HEK293T (cell line): ENCODE results near the gene NCOA6.

Experiments
- ELF4 ChIP-seq: fragments of 450-650 bp; IDR thresholded peaks from 2 replicates; pipeline ENCODE4 v1.6.1; 2017; ENCODE audit warnings: antibody characterized with exemption
- FOXA1 ChIP-seq: fragments of 450-650 bp; IDR thresholded peaks from 2 replicates; pipeline ENCODE4 v1.6.1; 2016; ENCODE audit warnings: mild to moderate bottlenecking
- HDGF ChIP-seq: fragments of 450-650 bp; IDR thresholded peaks from 2 replicates; pipeline ENCODE4 v1.6.1; 2017; ENCODE audit warnings: antibody characterized with exemption, borderline replicate concordance
- TF ChIP-seq, protein P1 (sequence below): fragments of 450-650 bp; IDR thresholded peaks from 2 replicates; pipeline ENCODE4 v1.6.1; 2016

DNA sequence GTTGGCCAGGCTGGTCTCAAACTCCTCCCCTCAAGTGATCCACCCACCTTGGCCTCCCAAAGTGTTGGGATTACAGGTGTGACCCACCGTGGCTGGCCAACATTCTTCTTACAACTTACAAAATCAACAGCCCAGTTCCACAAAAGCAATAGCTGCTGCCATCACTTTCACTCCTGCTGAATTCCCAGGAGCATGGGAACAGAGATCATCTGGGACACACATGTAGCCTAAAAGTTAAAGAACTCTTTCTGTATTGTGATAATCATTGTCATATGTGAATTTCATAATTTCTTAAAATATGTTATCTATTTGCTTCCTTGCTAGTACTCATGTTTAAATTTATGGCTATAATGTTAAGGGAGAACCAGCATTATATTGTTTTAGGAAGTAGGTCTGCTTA is 51.7 kb downstream of the NCOA6 start:
- TF ChIP-seq, protein P1, sequence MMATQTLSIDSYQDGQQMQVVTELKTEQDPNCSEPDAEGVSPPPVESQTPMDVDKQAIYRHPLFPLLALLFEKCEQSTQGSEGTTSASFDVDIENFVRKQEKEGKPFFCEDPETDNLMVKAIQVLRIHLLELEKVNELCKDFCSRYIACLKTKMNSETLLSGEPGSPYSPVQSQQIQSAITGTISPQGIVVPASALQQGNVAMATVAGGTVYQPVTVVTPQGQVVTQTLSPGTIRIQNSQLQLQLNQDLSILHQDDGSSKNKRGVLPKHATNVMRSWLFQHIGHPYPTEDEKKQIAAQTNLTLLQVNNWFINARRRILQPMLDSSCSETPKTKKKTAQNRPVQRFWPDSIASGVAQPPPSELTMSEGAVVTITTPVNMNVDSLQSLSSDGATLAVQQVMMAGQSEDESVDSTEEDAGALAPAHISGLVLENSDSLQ = no peak
- TF ChIP-seq ELF4 = no peak
- no peak for TF ChIP-seq HDGF
- TF ChIP-seq FOXA1 = no peak
